Measurements from ENCODE around the gene AKAP13.

DNA sequence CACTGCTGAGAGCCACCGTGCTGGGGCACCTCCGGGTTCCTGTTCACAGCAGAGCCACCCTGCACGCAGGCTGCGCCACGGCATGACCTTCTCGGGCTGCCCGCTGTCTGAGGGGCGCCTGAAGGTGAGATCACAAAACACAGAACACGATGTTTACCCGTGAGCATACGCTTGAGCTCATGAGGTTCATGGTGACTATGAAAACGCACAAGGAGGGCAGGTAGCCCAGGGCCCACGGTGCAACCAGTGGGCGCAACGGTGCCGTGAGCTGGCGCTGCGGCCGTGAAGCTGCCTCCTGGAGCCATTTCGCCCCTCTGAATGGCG lies 378.2 kb downstream of the AKAP13 start:
- TF ChIP-seq CTCF (IDR thresholded peaks at IDR 0.05) (no peak), POLR2A (IDR thresholded peaks at IDR 0.05) (no peak)
